Hepatocyte (in vitro differentiated cells): ENCODE measurements around the gene USO1. TPM values are rescaled to one million over a fixed set of nuclear protein-coding genes. Genes with fewer than 3 reads are reported as not detected.

ENCODE experiments used
- DNase-seq: peaks from one replicate; pipeline ENCODE4 v3.0.0-alpha.2; 2016; ENCODE audit warnings: low spot score
- H2AFZ ChIP-seq: fragments of 200-600 bp; sonication (generic); 2 replicates; pipeline ENCODE4 v1.6.0; 2016; ENCODE audit warnings: antibody characterized with exemption, mild to moderate bottlenecking
- H3K27ac ChIP-seq: fragments of 200-600 bp; sonication (generic); 2 replicates; pipeline ENCODE4 v1.5.1; 2016; ENCODE audit warnings: mild to moderate bottlenecking
- H3K27me3 ChIP-seq: fragments of 200-600 bp; sonication (generic); 2 replicates; pipeline ENCODE4 v1.6.1; 2016
- H3K36me3 ChIP-seq: fragments of 200-600 bp; sonication (generic); replicated peaks from 2 replicates; pipeline ENCODE4 v1.5.1; 2016; ENCODE audit warnings: low read depth; ENCODE audit not compliant: insufficient read depth
- H3K4me1 ChIP-seq: fragments of 200-600 bp; sonication (generic); 2 replicates; pipeline ENCODE4 v1.5.1; 2016; ENCODE audit warnings: mild to moderate bottlenecking, moderate library complexity; ENCODE audit not compliant: insufficient read depth
- H3K4me2 ChIP-seq: fragments of 200-600 bp; sonication (generic); 2 replicates; pipeline ENCODE4 v1.6.0; 2016
- H3K4me3 ChIP-seq: fragments of 200-600 bp; sonication (generic); 2 replicates; pipeline ENCODE4 v1.5.1; 2016; ENCODE audit warnings: mild to moderate bottlenecking
- H3K79me2 ChIP-seq: fragments of 200-600 bp; sonication (generic); 2 replicates; pipeline ENCODE4 v1.6.0; 2017; ENCODE audit warnings: mild to moderate bottlenecking
- H3K9me2 ChIP-seq: fragments of 200-600 bp; sonication (generic); replicated peaks from 2 replicates; pipeline ENCODE4 v1.6.0; 2017; ENCODE audit warnings: mild to moderate bottlenecking; ENCODE audit not compliant: insufficient read depth
- H3K9me3 ChIP-seq: fragments of 200-600 bp; sonication (generic); 2 replicates; pipeline ENCODE4 v1.5.1; 2016; ENCODE audit warnings: low read depth, mild to moderate bottlenecking
- H4K20me1 ChIP-seq: fragments of 200-600 bp; sonication (generic); 2 replicates; pipeline ENCODE4 v1.6.0; 2016; ENCODE audit warnings: mild to moderate bottlenecking; ENCODE audit not compliant: insufficient read depth, poor library complexity, severe bottlenecking
- CTCF ChIP-seq: fragments of 200-600 bp; sonication (generic); IDR thresholded peaks from 2 replicates; pipeline ENCODE4 v1.5.1; 2016; ENCODE audit warnings: antibody characterized with exemption, mild to moderate bottlenecking; ENCODE audit not compliant: poor library complexity
- EZH2 ChIP-seq: fragments of 200-600 bp; sonication (generic); IDR thresholded peaks from 2 replicates; pipeline ENCODE4 v1.6.1; 2016; ENCODE audit warnings: antibody characterized with exemption, mild to moderate bottlenecking, borderline replicate concordance
- EZH2phosphoT487 ChIP-seq: fragments of 200-600 bp; sonication (generic); IDR thresholded peaks from one replicate; pipeline ENCODE4 v1.6.1; 2018; ENCODE audit warnings: antibody characterized with exemption, mild to moderate bottlenecking, low read depth, moderate library complexity; ENCODE audit not compliant: unreplicated experiment, severe bottlenecking
- WGBS: methylation state at CpG from one replicate; pipeline ENCODE4 v1.1.6; 2016; ENCODE audit warnings: low lambda C conversion rate; ENCODE audit errors: missing lambda C conversion rate; 5-methylcytosine and 5-hydroxymethylcytosine counted together
- polyA plus RNA-seq: library from polyadenylated mRNA; unstranded; fragments of >200 nt; fragmentation: Nextera tagmentation; extraction: Ambion mirVana; gene quantifications from 2 replicates; pipeline ENCODE4 v1.2.1, GENCODE V29; 2016
- small RNA-seq: library from RNA; depleted of rRNA; stranded (forward); fragments of <200 nt; gene quantifications from one replicate; pipeline ENCODE3, GENCODE V24; 2014
- total RNA-seq: library from RNA; depleted of rRNA; stranded (reverse); fragments of >200 nt; gene quantifications from 2 replicates; pipeline ENCODE4 v1.2.3, GENCODE V29; 2014

USO1 gene
- total and polyA plus RNA-seq, 2 experiments from 2014 or later, result 50.4 to 113 TPM

DNA sequence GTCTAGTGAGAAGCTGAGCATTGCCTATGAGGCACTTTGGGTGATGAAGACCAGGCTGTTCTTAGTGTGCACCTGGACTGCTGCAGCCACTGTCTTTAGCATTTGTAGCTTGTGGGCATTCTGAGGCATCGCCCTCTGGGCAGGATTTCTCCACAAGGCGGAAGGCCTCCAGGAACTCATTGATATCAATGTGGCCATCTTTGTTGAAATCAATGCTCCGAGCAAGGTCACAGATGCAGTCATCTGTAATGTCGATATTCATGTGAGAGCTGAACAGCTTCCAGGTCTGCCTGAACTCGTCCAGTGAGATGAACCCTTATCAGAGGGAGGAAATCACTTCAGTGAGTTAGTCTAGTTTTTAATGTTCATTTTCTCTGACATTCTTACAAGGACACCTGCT, 136.2 kb downstream of the USO1 start:
- Histone ChIP-seq H3K79me2 (no peaks in the 10 kb centered on the region), H3K9me2 (no peaks in the 10 kb centered on the region), H3K9me3 (no peaks in the 10 kb centered on the region), H3K4me3 (no peak overlapping the region), H3K4me1 (no peaks in the 10 kb centered on the region), H2AFZ (no peak overlapping the region), H3K27ac (no peak overlapping the region), H4K20me1 (no peaks in the 10 kb centered on the region), H3K4me2 (no peak overlapping the region), H3K27me3 (no peaks in the 10 kb centered on the region), H3K36me3 (no peaks in the 10 kb centered on the region)
- no peak for DNase-seq
- 82% methylated on average over 5 of the region's 5 CpGs for WGBS
- TF ChIP-seq EZH2 (no peak), CTCF (no peak), EZH2phosphoT487 (no peak)

Small RNA genes within 50 kb of the gene (small RNA-seq; reads per million reads assigned to genes)
- 0.09 reads per million for gene RNU2-16P

Other genes starting within 250 kb of the USO1 start
- 28.9 and 43.3 TPM in 2 replicates for gene RCHY1, start 210.2 kb upstream of the USO1 start, total RNA-seq
- gene RCHY1, start 210.2 kb upstream of the USO1 start, polyA plus RNA-seq, result 29.1 and 30.0 TPM in 2 replicates
- 19.1 and 20.1 TPM in 2 replicates for gene THAP6, start 210.1 kb upstream of the USO1 start, total RNA-seq
- 11.8 and 13.6 TPM in 2 replicates for gene THAP6, start 210.1 kb upstream of the USO1 start, polyA plus RNA-seq
- 0.48 and 0.60 TPM in 2 replicates for gene ODAPH, start 168.5 kb upstream of the USO1 start, total RNA-seq
- 3.2 and 5.8 TPM in 2 replicates for gene ODAPH, start 168.5 kb upstream of the USO1 start, polyA plus RNA-seq
- 0.20 and 0.83 TPM in 2 replicates for gene CDKL2, start 94.0 kb upstream of the USO1 start, total RNA-seq
- gene CDKL2, start 94.0 kb upstream of the USO1 start, polyA plus RNA-seq, result 0.64 and 1.9 TPM in 2 replicates
- gene G3BP2, start 51.2 kb upstream of the USO1 start, total RNA-seq, result 176 and 181 TPM in 2 replicates
- 85.2 and 86.0 TPM in 2 replicates for gene G3BP2, start 51.2 kb upstream of the USO1 start, polyA plus RNA-seq
- not detected in 2 replicates for gene PPEF2, start 177.9 kb downstream of the USO1 start, total RNA-seq
- gene PPEF2, start 177.9 kb downstream of the USO1 start, polyA plus RNA-seq, result not detected in 2 replicates
- 41.0 and 62.5 TPM in 2 replicates for gene NAAA, start 216.4 kb downstream of the USO1 start, total RNA-seq
- 18.4 and 21.8 TPM in 2 replicates for gene NAAA, start 216.4 kb downstream of the USO1 start, polyA plus RNA-seq